ENCODE results near the gene ANTKMT.
"Not testable (repeated sequence)": the region's sequence is repeated elsewhere in the genome, so short reads cannot be mapped to it uniquely, and the experiment has no call there.

ANTKMT gene

DNA sequence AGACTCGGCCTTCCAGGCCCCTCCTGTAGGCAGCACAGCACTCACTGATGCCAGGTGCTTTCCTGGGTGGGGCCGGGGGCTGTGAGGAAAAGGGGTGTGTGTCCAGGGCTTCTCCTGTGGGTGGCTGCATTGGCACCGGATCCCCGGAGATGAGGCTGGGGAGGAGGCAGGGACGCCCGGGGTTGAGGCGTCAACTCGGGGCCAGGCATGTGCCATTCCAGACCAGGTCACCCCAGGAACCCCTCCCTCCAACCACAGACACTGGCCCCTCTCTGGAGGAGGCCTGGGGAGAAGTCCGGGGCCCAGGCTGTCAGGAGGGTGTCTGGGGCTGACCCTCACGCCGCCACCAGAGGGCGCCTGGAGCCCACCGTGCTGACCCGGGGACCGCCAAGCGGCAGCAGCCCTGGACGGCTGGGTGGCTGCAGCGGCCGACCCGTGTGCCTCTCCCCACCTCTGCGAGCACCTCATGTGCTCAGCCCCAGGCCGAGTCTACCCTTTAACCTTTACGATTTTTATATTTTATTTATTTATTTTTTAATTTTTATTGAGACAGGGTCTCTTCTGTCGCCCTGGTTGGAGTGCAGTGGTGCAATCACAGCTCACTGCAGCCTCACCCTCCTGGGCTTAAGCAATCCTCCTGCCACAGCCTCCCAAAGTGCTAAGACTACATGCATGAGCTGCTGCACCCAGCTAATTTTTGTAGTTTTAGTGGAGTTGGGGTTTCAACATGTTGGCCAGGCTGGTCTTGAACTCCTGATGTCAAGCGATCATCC is 9.2 kb upstream of the ANTKMT start:
- 0 out of 2 replicates have a peak overlapping the region, but pooled peaks have one; percentile 3 for H3K4me2 ChIP-seq (ENCODE audit: low read length)
- no peak for TF ChIP-seq EZH2phosphoT487 (IDR thresholded peaks at IDR 0.05; ENCODE audit: low read depth)
- TF ChIP-seq, protein P1, sequence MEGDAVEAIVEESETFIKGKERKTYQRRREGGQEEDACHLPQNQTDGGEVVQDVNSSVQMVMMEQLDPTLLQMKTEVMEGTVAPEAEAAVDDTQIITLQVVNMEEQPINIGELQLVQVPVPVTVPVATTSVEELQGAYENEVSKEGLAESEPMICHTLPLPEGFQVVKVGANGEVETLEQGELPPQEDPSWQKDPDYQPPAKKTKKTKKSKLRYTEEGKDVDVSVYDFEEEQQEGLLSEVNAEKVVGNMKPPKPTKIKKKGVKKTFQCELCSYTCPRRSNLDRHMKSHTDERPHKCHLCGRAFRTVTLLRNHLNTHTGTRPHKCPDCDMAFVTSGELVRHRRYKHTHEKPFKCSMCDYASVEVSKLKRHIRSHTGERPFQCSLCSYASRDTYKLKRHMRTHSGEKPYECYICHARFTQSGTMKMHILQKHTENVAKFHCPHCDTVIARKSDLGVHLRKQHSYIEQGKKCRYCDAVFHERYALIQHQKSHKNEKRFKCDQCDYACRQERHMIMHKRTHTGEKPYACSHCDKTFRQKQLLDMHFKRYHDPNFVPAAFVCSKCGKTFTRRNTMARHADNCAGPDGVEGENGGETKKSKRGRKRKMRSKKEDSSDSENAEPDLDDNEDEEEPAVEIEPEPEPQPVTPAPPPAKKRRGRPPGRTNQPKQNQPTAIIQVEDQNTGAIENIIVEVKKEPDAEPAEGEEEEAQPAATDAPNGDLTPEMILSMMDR (IDR thresholded peaks at IDR 0.05; ENCODE audit: low read depth, low read length): peak; percentile 79
- no peak overlapping the region for H3K4me3 ChIP-seq (ENCODE audit: low read length)
- no peaks in the 10 kb centered on the region; the same call in 1 of the 2 replicates for H3K4me1 ChIP-seq (ENCODE audit: low read length)
- H3K79me2 ChIP-seq (ENCODE audit: low read length): no peaks in the 10 kb centered on the region
- H3K36me3 ChIP-seq (replicated peaks; ENCODE audit: low read depth, low read length): no peaks in the 10 kb centered on the region
- H3K27ac ChIP-seq (ENCODE audit: low read length): no peak overlapping the region
- H3K9ac ChIP-seq (ENCODE audit: low read length): no peak overlapping the region
- no peaks in the 10 kb centered on the region for H4K20me1 ChIP-seq (ENCODE audit: insufficient read depth, low read length)
- H3K27me3 ChIP-seq (ENCODE audit: low read depth, low read length): peaks cover 18% of the 10 kb centered on the region
- H2AFZ ChIP-seq (ENCODE audit: low read depth, low read length): no peak overlapping the region
- no peaks in the 10 kb centered on the region for H3K9me3 ChIP-seq (ENCODE audit: insufficient read depth, low read length)

DNA sequence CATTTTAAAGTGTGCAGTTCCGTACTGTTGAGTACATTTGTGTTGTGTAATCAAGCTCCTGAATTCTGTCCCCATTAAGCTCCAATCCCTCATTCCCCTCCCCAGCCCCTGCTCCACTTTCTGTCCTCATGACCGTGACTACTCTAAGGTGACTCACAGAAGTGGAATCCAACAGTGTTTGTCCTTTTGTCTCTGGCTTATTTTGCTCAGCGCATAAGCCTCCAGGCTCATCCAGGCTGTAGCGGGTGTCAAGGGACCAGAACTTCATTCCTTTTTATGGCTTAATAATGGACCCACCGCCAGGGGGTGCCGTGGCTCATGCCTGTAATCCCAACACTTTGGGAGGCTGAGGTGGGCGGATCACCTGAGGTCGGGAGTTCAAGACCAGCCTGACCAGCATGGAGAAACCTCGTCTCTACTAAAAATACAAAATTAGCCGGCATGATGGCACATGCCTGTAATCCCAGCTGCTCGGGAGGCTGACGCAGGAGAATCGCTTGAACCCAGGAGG is 8.2 kb upstream of the ANTKMT start:
- not testable (repeated sequence) for H2AFZ ChIP-seq (ENCODE audit: low read depth, low read length); H3K36me3 ChIP-seq (replicated peaks; ENCODE audit: low read depth, low read length); H3K9me3 ChIP-seq (ENCODE audit: insufficient read depth, low read length); H3K4me1 ChIP-seq (ENCODE audit: low read length); H4K20me1 ChIP-seq (ENCODE audit: insufficient read depth, low read length); H3K4me2 ChIP-seq (ENCODE audit: low read length); H3K4me3 ChIP-seq (ENCODE audit: low read length); H3K79me2 ChIP-seq (ENCODE audit: low read length); H3K27ac ChIP-seq (ENCODE audit: low read length); H3K9ac ChIP-seq (ENCODE audit: low read length)
- peaks cover 18% of the 10 kb centered on the region for H3K27me3 ChIP-seq (ENCODE audit: low read depth, low read length)
- TF ChIP-seq, protein P1 (IDR thresholded peaks at IDR 0.05; ENCODE audit: low read depth, low read length): peak; percentile 23

DNA sequence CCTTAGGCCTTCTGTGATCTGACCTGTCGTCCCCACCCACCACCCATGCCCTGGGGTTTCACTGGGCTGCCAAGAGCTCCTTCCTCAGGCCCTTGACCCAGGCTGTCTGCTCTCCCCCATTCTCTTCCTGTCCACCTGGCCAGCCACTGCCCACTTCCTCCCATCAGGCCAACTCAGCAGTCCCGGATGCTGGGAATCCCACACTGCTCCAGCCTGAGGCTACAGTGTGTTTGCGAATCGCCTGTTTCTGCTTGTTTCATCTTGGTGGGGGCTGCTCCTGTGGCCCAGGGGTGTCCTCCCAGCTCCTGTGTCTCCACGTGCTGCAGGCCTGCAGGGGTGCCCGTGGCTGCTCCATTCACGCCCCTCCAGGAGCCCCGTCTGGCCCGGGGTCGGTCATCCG is 6.9 kb upstream of the ANTKMT start:
- TF ChIP-seq EZH2phosphoT487 (IDR thresholded peaks at IDR 0.05; ENCODE audit: low read depth): no peak
- TF ChIP-seq, protein P1 (IDR thresholded peaks at IDR 0.05; ENCODE audit: low read depth, low read length): no peak
- Histone ChIP-seq H3K27me3 (ENCODE audit: low read depth, low read length) (peaks cover 18% of the 10 kb centered on the region), H3K36me3 (replicated peaks; ENCODE audit: low read depth, low read length) (no peaks in the 10 kb centered on the region), H3K9me3 (ENCODE audit: insufficient read depth, low read length) (no peaks in the 10 kb centered on the region), H3K9ac (ENCODE audit: low read length) (no peak overlapping the region), H3K79me2 (ENCODE audit: low read length) (no peaks in the 10 kb centered on the region), H3K4me2 (ENCODE audit: low read length) (no peak overlapping the region), H3K27ac (ENCODE audit: low read length) (no peak overlapping the region), H3K4me3 (ENCODE audit: low read length) (no peak overlapping the region), H2AFZ (ENCODE audit: low read depth, low read length) (no peak overlapping the region), H3K4me1 (ENCODE audit: low read length) (peaks cover 1% of the 10 kb centered on the region; the same call in 1 of the 2 replicates), H4K20me1 (ENCODE audit: insufficient read depth, low read length) (no peaks in the 10 kb centered on the region)

DNA sequence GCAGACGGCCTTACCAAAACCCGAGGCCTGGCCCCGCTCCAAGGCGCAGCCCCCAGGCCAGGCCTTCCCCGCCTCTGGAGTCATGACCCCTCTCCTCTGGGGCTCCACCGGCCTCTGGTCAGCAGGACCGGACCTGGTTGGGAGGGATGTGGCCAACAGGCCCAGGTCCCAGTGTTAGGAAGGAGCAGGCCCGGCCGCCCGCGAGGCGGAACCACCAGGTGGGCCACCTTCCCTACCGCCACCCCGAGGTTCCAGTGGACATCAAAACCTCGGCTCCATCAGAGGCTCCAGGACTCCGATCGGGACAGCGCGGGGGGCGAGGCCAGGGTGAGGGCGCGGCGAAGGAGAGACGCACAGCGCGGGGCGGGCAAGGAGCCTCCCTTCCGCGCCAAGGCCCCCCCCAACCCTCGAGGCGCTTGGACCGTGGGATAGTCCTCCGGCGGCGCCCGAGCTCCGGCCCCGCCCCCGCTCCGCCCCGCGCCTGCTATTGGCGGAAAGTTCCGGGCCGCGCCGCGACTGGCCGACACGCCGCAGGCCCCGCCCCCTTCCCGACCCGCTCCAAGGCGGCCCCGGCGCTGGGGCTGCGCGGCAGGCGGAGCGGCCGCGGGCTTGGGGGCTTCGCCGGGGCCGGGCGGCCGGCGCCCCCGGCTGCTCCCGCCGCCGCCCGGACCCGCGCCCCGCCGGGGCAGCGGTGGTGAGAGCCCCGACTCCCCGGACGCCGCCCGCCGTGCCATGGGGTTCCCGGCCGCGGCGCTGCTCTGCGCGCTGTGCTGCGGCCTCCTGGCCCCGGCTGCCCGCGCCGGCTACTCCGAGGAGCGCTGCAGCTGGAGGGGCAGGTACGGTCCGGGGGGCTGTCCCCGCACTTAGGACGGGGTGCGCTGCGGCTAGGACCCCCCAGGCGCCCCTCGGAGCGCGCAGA is 6.1 kb upstream of the ANTKMT start, which contains the start of gene METRN:
Gene METRN (plus strand): TSS at position 561 of the 919 bp plus-strand sequence. CDS start 172 bp downstream, at position 733.
- Histone ChIP-seq H4K20me1 (ENCODE audit: insufficient read depth, low read length) (no peaks in the 10 kb centered on the region), H3K27me3 (ENCODE audit: low read depth, low read length) (peaks cover 12% of the 10 kb centered on the region), H3K36me3 (replicated peaks; ENCODE audit: low read depth, low read length) (no peaks in the 10 kb centered on the region), H3K79me2 (ENCODE audit: low read length) (no peaks in the 10 kb centered on the region), H3K4me2 (ENCODE audit: low read length) (no peak within 1 kb of the TSS), H3K27ac (ENCODE audit: low read length) (no peak within 1 kb of the TSS), H3K9ac (ENCODE audit: low read length) (no peak within 1 kb of the TSS), H3K4me1 (ENCODE audit: low read length) (peaks cover 6% of the 10 kb centered on the region; the same call in 1 of the 2 replicates), H2AFZ (ENCODE audit: low read depth, low read length) (no peak within 1 kb of the TSS), H3K4me3 (ENCODE audit: low read length) (no peak within 1 kb of the TSS), H3K9me3 (ENCODE audit: insufficient read depth, low read length) (no peaks in the 10 kb centered on the region)
- TF ChIP-seq EZH2phosphoT487 (IDR thresholded peaks at IDR 0.05; ENCODE audit: low read depth): no peak
- TF ChIP-seq, protein P1 (IDR thresholded peaks at IDR 0.05; ENCODE audit: low read depth, low read length): no peak

Data from OCI-LY3 (cell line).